Epidermal melanocyte (primary cell): ENCODE data around the gene TELO2.

Experiments used
- DNase-seq: peaks from one replicate; pipeline ENCODE4 v3.0.0; 2011; ENCODE audit warnings: low spot score; ENCODE audit not compliant: insufficient read length

The TELO2 gene

GRCh38 chr16:1498899-1499676 is 5.9 kb downstream of the TELO2 start:
- DNase-seq, result no peak

GRCh38 chr16:1499756-1500464 is 6.8 kb downstream of the TELO2 start:
- DNase-seq, result no peak

GRCh38 chr16:1500465-1501150 is 7.4 kb downstream of the TELO2 start:
- no peak for DNase-seq

- DNase-seq, result no peak
These were observed 8.5 kb downstream of the TELO2 start for GRCh38 chr16:1501630-1502029.

- DNase-seq, result no peak
These were observed 9.2 kb downstream of the TELO2 start for GRCh38 chr16:1502092-1503004.

DNA sequence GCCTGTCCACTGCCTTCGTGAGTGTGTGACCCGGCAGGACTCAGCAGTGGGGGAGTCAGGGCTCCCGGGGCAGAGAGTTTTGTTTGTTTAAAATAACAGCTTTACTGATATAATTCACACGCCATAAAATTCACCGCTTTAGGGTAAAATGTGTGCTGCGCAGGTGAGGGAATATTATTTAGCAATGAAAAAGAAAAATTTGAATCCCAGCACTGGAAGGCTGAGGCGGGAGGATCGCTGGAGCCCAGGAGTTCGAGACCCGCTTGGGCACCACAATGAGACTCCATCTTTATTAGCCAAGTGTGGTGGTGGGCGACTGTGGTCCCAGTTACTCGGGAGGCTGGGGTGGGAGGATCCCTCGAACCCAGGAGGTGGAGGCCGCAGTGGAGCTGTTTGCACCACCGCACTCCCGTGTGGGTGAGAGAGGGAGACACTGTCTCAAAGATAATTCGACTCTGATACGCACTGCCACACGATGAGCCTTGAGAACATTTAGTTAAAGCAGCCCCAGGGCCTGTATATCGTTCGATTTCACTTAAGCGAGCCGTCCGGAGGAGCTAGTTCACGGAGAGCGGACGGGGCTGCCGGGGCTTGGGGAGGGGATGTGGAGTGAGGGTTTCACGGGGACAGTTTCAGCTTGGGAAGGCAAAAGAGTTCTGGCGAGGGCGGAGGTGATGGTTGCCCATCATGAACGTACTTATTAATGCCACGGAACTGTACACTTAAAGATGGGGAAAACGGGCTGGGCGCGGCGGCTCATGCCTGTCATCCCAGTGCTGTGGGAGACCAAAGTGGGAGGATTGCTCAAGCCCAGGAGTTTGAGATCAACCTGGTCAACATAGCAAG is 10.2 kb downstream of the TELO2 start:
- DNase-seq, result no peak

- no peak for DNase-seq
These were observed 12.1 kb downstream of the TELO2 start for GRCh38 chr16:1505073-1505844.

DNA sequence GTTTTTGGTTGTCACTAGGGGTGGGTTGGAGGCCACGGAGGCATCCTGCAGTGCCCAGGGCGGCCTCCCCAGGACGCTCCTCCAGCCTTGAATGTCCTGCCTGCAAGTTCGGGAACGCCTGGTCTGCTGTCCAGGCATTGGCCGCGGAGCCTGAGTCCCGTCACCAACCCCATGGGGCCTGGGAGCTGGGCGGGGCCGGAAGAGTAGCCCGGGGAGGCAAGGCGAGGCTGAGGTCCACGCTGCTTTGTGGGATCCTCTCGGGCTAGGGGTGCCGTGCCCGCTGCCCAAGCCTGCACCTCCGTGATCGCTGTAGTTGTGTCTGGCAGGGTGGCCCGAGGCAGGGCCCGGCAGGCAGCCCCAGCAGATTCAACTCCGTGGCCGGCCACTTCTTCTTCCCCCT is 12.8 kb downstream of the TELO2 start:
- DNase-seq, result no peak

DNA sequence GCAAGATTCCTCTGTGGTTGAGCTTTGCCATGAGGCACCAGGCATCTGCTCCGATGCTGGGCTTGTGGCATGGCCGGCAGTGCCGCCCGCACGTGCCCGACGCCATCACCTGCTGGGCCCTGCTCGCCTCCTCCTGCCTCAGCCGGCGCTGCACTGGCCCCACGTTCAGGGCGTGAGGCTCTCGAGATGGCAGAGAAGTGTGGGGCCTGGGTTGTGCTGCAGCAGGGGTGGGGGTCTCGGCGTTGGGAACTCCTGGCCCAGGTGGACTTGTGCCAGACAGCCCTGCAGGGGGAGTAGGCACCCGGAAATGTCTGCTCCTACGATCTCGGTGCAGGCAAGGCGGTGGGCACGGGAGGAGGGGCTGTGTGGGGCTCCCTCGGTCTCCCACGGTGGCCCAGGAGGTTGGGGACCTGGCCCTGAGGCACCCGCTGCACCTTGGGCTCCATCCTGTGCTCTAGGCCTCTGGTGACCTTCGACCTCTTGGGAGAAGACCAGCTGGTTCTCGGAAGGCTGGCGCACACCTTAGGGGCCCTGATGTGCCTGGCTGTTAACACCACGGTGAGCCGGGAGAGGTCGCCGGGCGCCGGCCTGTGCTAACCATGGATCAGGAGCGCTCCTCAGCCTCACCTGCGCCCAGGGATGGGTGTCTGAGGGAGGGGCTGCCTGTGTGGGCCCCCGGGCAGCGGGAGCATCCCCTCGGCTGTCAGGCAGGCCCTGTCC is 13.5 kb downstream of the TELO2 start:
- DNase-seq, result no peak

GRCh38 chr16:1508494-1509187 is 15.5 kb downstream of the TELO2 start:
- no peak for DNase-seq

- DNase-seq, result no peak
These were observed 16.4 kb downstream of the TELO2 start for GRCh38 chr16:1509307-1510221.

DNA sequence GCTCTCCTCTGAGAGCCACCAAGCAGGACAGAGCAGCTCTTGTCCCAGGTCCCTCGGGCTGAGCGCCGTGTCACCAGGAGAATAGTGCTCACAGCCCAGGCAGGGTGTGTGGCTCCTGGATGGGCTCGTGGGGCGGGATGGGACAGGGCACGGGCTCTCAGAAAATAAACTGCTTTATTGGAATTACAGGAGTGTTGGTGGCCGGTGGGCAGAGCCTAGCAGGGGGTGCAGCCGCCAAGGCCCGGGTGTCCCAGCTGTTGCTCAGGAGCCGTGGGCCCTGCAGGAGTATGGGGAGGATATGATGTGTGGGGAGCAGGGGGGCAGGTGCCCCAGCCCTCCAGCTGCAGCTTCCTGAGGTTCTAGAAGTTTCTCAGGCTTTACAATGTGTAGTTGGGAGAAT is 17.1 kb downstream of the TELO2 start:
- no peak for DNase-seq

GRCh38 chr16:1510941-1511351 is 17.8 kb downstream of the TELO2 start:
- no peak for DNase-seq

DNA sequence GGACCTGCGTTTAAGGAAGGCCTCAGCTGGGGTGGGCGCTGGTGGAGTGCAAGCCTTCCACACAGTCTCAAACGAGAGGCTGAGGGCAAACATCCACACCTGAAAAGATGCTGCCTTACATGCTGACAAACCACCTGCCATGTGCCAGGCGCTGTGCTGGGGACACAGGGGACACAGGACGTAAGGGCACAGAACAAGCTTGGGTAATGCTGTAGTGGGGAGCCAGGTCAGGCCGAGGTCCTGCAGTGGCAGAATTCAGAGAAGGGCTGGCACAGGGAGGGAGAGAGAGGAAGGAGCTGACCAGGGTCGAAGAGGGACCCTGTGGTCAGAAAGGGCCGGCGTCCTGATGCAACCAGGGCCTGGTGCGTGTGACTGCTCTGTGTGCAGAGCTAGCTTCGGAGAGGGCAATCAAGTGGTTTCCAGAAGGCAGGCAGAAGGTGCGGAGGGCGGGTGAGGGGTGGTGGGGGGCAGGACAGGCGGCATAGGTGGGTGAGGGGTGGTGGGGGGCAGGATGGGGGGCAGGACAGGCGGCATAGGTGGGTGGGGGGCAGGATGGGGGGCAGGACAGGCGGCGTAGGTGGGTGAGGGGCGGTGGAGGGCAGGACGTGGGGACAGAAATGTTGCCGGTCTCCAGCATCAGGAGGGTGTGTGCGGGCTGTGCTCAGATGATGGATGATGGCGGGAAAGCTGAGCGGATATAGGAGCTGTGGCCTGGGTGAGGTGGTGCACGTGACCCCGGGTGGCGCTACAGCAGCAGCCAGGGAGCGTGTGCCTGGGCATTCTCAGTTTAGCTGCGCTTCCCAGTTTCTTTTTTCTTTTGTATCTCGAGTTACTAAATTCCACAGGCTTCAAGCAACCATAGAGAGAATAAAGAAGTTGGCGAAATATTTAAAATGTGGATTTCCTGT is 18.8 kb downstream of the TELO2 start:
- DNase-seq, result no peak

DNA sequence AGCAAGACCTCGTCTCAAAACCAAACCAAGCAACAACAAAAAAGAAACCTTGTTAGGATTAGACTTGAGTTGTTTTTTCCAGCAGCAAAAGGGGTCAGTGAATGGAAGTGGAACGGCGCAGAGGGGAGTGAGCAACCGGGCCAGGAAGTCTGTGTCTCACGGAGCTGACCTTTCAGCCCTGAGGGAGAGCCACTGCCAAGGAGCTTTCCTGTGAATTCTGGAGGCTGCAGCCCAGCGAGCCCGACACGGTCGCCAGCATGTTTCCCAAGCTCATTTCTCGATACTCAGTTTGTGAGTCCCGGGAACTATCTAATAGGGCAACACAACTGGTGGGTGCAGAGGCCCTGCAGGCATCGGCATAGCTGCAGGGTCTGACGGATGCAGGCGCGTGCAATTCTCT is 19.6 kb downstream of the TELO2 start:
- no peak for DNase-seq

DNA sequence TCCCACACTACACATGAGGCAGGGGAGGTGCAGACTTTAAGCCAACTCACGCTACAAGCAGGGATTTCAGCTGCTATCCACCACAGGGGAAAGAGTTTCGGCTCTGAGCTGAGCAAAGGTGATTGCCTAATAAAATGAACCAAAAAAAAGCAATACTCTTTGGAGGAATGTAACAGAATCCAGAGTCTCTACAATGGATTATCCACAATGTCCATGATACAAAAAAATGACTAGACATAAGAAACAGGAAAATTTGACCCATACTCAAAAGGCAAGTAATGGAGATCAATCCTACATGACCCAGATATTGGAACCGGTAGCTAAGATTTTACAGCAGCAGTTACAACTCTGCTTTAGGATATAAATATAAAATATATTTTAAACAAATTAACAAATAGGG is 21.3 kb downstream of the TELO2 start:
- DNase-seq, result no peak
